GM18505 (cell line): ENCODE measurements around the gene ZNF546.
"Not testable (repeated sequence)": the region's sequence is repeated elsewhere in the genome, so short reads cannot be mapped to it uniquely, and the experiment has no call there.

Source experiments
- ATAC-seq: cut with Tn5 transposase; IDR thresholded peaks from one replicate; pipeline ENCODE4 v1.9.1; 2021; ENCODE audit not compliant: unreplicated experiment
- POLR2A ChIP-seq: IDR thresholded peaks from 4 replicates; pipeline ENCODE4 v1.6.1; 2011; ENCODE audit warnings: borderline replicate concordance; ENCODE audit not compliant: insufficient read depth, insufficient read length; ENCODE audit errors: extremely low read depth

The ZNF546 gene

DNA sequence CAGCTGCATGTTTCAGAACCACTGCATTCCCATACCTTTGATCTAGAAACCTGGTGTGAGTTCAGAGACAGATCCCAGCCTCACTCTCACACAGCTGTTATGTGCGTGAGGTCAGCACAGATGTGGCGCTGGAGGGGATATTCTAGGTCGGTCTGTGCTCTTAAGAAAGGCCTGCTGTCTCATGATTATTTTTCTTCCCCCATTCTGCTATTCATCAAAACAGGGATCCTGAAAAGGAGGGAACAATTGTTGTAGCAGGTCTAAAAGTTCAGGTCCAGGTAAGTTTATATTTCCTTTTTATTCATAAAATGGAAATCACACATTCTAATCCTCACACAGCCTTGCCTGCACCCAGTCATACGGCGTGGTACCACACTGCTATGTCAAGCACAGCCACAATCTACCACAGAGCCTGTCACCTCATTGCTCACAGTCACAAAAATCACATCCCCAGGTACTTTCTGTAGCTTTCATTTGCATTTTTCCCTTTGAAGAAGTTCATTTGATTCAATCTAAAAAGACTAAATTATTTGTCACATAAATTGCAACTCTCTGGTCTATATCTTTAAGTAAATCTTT is 867 bp downstream of the ZNF546 start:
- peak; percentile 12 for ATAC-seq
- no peak for TF ChIP-seq POLR2A

- TF ChIP-seq POLR2A = no peak
- no peak for ATAC-seq
These were observed 1.6 kb downstream of the ZNF546 start for GRCh38 chr19:39998501-39998900.

DNA sequence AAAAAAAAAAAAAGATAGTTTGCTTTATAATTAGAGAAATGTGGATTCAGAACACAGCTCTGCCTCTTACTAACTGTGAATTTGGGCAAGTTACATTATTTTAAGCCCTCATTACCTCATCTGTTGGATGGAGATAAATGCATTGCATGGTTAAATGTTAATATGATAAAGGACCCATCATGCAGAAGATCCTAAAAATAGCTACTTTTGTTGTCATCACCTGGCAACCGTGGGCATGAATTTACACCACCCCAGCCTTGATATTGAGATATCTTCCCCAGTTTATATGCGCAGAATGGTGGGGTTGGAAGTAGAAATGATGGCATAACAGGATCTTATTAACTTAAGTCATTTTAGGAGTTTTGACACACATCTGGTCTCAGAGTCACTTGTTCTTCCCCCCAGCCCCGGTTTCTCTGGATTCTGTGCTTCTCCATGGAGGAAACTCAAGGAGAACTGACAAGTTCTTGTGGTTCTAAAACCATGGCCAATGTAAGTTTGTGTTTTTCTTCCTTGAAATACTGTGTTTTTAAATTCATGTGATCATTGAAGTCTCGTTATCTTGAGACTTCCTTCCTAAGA is 8.9 kb downstream of the ZNF546 start:
- ATAC-seq = no peak
- no peak for TF ChIP-seq POLR2A

GRCh38 chr19:40006273-40006691 is 9.4 kb downstream of the ZNF546 start:
- ATAC-seq = no peak

DNA sequence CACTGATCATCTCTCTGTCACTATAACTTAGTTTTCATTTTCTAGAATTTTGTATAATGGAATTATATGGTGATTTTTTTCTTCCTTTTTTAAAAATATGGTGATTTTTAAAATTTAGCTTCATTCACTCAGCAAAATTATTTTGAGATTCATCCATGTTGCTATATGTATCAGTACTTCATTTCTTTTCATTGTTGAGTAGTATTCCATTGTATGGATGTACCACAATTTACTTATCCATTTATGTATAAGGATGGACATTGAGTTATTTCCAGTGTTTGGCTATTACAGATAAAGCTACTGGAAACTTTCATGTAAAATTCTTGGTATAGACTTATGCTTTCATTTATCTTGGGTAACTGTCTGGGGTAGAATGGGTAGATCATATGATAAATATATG is 12.8 kb downstream of the ZNF546 start:
- no peak for ATAC-seq
- no peak for TF ChIP-seq POLR2A

More at GRCh38 chr19:40006273-40006691, 9.4 kb downstream of the ZNF546 start:
- TF ChIP-seq POLR2A = no peak

DNA sequence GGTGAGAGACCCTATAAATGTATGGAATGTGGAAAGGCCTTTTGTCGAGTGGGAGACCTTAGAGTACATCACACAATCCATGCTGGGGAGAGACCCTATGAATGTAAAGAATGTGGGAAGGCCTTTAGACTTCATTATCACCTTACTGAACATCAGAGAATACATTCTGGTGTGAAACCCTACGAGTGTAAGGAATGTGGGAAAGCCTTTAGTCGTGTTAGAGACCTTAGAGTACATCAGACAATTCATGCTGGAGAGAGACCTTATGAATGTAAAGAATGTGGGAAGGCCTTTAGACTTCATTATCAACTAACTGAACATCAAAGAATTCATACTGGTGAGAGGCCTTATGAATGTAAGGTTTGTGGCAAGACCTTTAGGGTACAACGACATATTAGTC is 17.1 kb downstream of the ZNF546 start:
- no peak for ATAC-seq
- TF ChIP-seq POLR2A = no peak

DNA sequence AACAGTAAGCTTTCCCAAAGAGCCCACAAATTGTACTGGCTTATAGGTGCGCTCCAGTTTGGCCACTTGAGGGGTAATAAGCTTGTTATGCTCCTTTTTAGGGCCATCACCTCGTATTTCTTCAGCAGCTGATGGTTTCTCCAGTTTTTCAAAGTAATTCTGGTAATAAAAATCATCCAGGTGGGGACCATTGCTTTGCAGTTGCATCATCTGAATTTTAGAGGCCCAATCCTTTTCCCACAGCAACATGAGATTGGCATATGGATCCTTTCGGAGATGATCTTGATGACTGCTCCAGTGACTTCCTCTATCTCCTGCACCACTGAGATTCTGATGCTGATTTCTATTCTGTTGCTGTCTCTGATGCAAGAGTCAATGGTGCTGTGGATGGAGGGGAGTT is 27.1 kb downstream of the ZNF546 start:
- ATAC-seq = no peak
- TF ChIP-seq POLR2A = no peak

GRCh38 chr19:40025938-40026596 is 29.2 kb downstream of the ZNF546 start:
- no peak for TF ChIP-seq POLR2A
- ATAC-seq = no peak

GRCh38 chr19:40026597-40026970 is 29.7 kb downstream of the ZNF546 start:
- TF ChIP-seq POLR2A = no peak
- no peak for ATAC-seq

GRCh38 chr19:40033989-40034560 is 37.2 kb downstream of the ZNF546 start:
- no peak for TF ChIP-seq POLR2A
- ATAC-seq = no peak

GRCh38 chr19:40035996-40036395 is 39.1 kb downstream of the ZNF546 start:
- no peak for ATAC-seq
- TF ChIP-seq POLR2A = no peak

GRCh38 chr19:40038047-40038446 is 41.2 kb downstream of the ZNF546 start:
- ATAC-seq = not testable (repeated sequence)

DNA sequence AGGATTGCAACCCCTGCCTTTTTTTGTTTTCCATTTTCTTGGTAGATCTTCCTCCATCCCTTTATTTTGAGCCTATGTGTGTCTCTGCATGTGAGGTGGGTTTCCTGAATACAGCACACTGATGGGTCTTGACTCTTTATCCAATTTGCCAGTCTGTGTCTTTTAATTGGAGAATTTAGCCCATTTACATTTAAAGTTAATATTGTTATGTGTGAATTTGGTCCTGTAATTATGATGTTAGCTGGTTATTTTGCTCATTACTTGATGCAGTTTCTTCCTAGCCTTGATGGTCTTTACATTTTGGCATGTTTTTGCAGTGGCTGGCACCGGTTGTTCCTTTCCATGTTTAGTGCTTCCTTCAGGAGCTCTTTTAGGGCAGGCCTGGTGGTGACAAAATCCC is 44.9 kb downstream of the ZNF546 start:
- ATAC-seq = not testable (repeated sequence)

DNA sequence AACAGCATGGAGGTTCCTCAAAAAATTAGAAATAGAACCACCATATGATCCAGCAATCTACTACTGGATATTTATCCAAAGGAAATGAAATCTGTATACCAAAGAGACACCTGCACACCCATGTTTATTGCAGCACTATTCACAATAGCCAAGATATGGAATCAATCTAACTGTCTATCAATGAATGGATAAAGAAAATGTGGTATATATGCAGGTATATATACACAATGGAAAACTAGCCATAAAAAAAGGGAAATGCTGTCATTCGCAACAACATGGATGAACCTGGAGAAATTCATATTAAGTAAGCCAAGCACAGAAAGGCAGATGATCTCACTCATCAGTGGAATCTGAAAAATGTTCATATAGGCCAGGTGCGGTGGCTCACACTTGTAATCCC is 56.6 kb downstream of the ZNF546 start:
- no peak for ATAC-seq
- no peak for TF ChIP-seq POLR2A
